ENCODE results near the gene GLUD1.

- TF ChIP-seq POLR2AphosphoS5 (IDR thresholded peaks at IDR 0.05; ENCODE audit: low read depth, low read length) (no peak), SIN3A (IDR thresholded peaks at IDR 0.05; ENCODE audit: borderline replicate concordance, insufficient read depth, low read length) (no peak), TAF1 (IDR thresholded peaks at IDR 0.05; ENCODE audit: borderline replicate concordance, insufficient read depth, low read length) (no peak), REST (IDR thresholded peaks at IDR 0.05; ENCODE audit: insufficient read depth in 1 of 2, low read depth in 2 of 2, low read length in 2 of 2) (no peak), FOXP2 (optimal IDR thresholded peaks at IDR 0.05; ENCODE audit: borderline replicate concordance, extremely low read depth, extremely low read length, insufficient read depth) (no peak)
These were observed 58.0 kb downstream of the GLUD1 start for GRCh38 chr10:87036623-87037022.
